ENCODE data around the gene PRKCA.
"Not testable (repeated sequence)": the region's sequence is repeated elsewhere in the genome, so short reads cannot be mapped to it uniquely, and the experiment has no call there.

PRKCA gene

DNA sequence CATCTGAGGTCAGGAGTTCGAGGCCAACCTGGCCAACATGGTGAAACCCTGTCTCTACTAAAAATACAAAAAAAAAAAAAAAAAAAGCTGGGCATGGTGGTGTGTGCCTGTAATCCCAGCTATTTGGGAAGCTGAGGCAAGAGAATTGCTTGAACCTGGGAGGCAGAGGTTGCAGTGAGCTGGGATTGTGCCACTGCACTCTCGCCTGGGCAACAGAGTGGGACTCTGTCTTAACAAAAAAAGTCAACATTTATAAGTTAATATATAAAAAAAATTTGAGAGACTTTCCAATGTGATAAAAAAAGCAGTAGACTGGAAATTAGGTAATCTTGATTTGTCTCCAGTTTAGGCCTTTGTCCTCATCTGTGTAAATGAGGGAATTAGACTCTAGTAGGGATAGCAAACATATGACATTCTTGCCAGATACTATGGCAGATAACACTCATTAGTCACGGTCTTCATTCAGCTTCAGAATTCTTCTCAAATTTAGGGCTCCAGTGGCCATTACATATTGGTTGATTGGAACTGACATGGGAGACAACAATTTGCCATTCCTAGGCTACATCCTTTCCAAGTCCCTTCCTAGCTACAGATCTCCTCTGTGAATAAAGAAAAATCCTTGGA, 22.1 kb downstream of the PRKCA start:
- not testable (repeated sequence) for H3K9me3 Mint-ChIP-seq, DNase-seq, H3K4me3 Mint-ChIP-seq, ATAC-seq, H3K27me3 Mint-ChIP-seq
- H3K36me3 Mint-ChIP-seq (ENCODE audit: low read depth): peaks cover 74% of the 10 kb centered on the region
- H3K27ac Mint-ChIP-seq: peak overlapping the region; percentile 57
- peaks cover 68% of the 10 kb centered on the region for H3K4me1 Mint-ChIP-seq

DNA sequence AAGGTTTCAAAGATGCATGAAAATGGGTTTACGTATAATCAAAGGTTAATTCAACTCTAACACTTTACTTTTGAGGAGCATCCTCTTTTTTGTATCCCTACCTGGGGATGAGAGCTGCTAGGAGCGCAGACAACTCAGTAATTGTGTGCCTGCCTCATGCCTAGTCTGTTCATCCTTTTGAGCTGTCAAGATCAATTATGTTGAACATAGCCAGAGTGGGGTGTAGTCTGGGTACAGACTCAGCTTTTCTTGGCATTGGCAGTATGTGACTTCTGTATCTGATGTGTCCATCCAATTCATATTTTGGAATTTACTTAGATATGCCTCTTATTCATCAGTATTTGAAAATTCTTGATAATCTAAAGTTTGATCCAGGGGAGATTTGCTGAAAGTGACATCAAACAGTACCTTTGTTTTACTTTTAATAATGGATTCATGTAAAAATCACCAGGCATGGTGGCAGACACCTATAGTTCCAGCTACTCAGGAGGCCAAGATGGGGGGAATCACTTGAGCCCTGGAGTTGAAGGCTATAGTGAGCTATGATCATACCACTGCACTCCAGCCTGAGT, 24.1 kb downstream of the PRKCA start:
- Mint-ChIP-seq H3K36me3 (ENCODE audit: low read depth) (peaks cover 62% of the 10 kb centered on the region), H3K27me3 (no peaks in the 10 kb centered on the region), H3K4me1 (peaks cover 87% of the 10 kb centered on the region), H3K9me3 (peaks cover 4% of the 10 kb centered on the region), H3K4me3 (no peak overlapping the region), H3K27ac (peak overlapping the region; percentile 79)
- ATAC-seq (no peak), DNase-seq (no peak)

DNA sequence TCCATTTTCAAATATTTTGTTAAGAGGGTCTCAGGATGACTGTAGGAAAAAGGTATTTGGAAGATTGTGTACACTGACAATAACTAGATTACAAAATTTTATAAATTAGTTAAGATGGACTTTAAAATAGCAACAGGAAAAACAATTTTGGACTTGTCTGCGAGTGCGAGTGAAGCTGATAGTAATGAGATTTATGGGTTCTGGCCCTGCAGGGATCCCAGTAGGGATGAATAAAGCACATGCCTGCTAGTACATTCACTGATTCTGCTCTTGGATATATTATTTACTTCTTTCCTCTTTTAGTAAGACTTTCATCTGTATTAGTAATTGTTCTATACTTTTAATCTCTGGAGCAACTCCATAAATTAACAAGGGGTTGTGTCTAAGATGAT, 28.2 kb downstream of the PRKCA start:
- H3K27ac Mint-ChIP-seq: peak overlapping the region; percentile 88
- no peaks in the 10 kb centered on the region for H3K9me3 Mint-ChIP-seq
- peaks cover 44% of the 10 kb centered on the region for H3K36me3 Mint-ChIP-seq (ENCODE audit: low read depth)
- H3K4me3 Mint-ChIP-seq: peak overlapping the region; percentile 67
- peaks cover 89% of the 10 kb centered on the region for H3K4me1 Mint-ChIP-seq
- ATAC-seq (no peak), DNase-seq (no peak)
- H3K27me3 Mint-ChIP-seq: no peaks in the 10 kb centered on the region

DNA sequence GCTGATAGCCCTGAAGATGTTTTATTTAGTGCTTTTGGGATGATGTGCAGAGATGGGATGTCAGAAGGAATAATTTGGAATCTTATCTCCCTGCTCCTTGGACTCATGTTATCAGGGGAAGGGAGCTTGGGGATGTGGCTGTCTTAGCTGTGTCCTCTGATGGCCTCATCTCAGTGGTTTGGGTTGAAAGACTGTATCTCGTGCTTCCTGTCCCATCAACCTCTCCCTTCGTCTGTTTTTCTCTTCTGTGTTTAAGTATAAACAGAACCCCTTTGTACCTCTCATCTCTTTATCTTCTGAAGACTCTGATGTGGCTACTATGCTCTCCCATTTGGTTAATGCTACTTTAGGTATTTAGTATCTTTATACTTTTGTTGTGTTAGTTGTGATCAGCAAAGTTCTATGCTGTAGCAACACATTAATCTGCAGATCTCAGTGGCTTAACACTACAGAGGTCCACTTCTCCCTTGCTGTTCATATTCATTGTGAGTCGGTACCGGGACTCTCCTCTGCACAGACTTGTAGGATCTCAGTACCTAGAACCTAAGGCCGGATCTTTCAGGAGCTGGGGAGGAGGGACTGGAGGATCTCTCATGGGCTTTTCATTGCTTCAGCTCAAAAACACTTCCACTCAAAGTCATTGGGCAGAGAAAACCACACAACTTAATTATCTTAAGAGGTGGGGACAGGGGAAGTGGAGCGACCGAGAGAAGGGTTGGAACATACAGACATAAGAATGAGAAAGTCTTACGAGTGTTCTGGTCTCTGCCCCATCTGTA, 28.8 kb downstream of the PRKCA start:
- DNase-seq (no peak), ATAC-seq (peak; percentile 81)
- Mint-ChIP-seq H3K27ac (peak overlapping the region; percentile 88), H3K4me1 (peaks cover 89% of the 10 kb centered on the region), H3K4me3 (peak overlapping the region; percentile 67), H3K27me3 (no peaks in the 10 kb centered on the region), H3K36me3 (ENCODE audit: low read depth) (peaks cover 47% of the 10 kb centered on the region), H3K9me3 (no peaks in the 10 kb centered on the region)

DNA sequence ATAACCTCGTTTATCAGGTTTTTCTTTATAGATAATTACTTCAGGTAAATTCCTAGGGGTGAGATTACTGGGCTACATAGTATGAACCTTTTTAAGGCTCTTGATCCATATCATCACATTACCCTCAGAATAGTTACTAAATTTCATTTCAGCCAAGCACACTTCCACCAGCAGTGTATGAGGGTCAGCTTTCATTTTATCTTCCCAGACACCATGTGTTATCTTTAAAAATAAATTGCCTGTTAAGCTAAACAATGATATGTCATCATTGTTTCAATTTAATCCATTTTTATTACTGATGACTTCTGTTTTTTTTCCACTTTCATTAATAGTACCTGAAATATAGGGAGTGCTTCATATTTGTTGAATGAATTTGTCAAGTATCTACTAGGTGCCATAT, 33.4 kb downstream of the PRKCA start:
- Mint-ChIP-seq H3K27me3 (no peaks in the 10 kb centered on the region), H3K9me3 (no peaks in the 10 kb centered on the region), H3K4me3 (no peak overlapping the region), H3K4me1 (peaks cover 87% of the 10 kb centered on the region), H3K36me3 (ENCODE audit: low read depth) (peaks cover 36% of the 10 kb centered on the region), H3K27ac (no peak overlapping the region)
- no peak for DNase-seq
- no peak for ATAC-seq

DNA sequence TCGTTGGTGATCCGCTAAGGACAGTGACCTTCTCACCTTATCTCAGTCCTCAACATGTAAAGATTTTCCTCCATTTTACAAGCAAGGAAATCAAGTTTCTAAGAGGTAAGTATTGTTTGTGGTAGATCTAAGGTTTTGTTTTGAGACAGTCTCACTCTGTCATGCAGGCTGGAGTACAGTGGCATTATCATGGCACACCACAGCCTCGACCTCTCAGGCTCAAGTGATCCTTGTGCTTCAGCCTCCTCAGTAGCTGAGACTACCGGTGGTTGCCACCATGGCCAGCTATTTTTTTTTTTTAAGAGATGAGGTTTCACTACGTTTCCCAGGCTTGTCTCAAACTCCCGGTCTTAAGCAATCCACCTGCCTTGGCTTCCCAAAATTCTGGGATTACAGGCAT, 34.9 kb downstream of the PRKCA start:
- Mint-ChIP-seq H3K9me3 (no peaks in the 10 kb centered on the region), H3K27ac (peak overlapping the region; percentile 77), H3K4me3 (no peak overlapping the region), H3K4me1 (peaks cover 80% of the 10 kb centered on the region), H3K36me3 (ENCODE audit: low read depth) (peaks cover 46% of the 10 kb centered on the region), H3K27me3 (no peaks in the 10 kb centered on the region)
- DNase-seq: no peak
- peak; percentile 91 for ATAC-seq

DNA sequence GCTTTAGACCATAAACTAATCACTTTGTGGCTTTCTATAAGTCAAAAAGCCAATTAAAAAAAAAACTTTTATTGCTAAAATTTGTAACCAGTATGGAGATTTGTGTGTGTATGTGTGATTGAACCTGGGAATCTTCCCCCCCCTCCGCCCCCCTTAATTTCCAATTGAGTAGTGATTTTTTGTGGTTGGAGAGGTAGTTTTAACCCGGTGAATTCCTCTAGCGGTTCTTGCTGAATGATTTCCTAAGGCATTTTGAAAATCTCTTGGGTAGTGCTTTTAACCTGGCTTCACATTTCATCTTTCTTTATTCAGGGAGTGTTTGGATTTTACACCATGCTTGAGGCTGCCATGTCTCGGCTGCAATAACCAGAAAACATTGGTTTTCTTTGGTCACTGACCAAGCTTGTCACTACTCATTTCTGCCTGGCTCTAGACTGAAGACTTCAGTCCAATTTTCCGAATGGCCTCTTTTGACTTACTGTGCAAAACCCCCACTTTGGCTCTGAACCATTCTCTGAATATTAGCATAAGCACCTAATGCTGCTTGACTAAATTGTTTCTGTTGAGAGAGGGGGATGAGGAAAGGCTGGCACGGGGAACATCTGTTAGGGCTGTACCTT, 35.6 kb downstream of the PRKCA start:
- H3K27me3 Mint-ChIP-seq: no peaks in the 10 kb centered on the region
- H3K36me3 Mint-ChIP-seq (ENCODE audit: low read depth): peaks cover 46% of the 10 kb centered on the region
- H3K4me3 Mint-ChIP-seq: peak overlapping the region; percentile 7
- peak overlapping the region; percentile 61 for H3K27ac Mint-ChIP-seq
- ATAC-seq: no peak
- peaks cover 78% of the 10 kb centered on the region for H3K4me1 Mint-ChIP-seq
- no peak for DNase-seq
- no peaks in the 10 kb centered on the region for H3K9me3 Mint-ChIP-seq

DNA sequence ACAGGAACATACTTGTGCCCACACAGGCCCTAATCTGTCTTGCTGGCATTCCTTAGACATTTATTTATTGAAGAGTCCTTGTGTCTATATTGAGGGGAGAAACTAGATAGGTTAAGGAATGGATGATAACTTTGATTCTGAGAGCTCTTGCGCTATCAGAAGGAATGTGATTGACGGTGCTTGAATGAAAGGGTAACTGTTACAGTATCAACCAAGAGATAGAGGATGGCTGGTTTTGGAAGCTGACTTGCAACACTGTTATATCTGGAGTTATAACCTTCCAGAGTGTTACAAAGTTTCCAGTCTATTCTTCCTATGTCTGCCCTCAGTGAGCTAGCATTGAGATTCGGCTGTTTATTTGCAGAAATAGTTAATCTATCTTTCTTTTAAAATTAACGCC, 36.5 kb downstream of the PRKCA start:
- no peak overlapping the region for H3K4me3 Mint-ChIP-seq
- H3K9me3 Mint-ChIP-seq: no peaks in the 10 kb centered on the region
- no peak for DNase-seq
- H3K27me3 Mint-ChIP-seq: no peaks in the 10 kb centered on the region
- peak overlapping the region; percentile 61 for H3K27ac Mint-ChIP-seq
- no peak for ATAC-seq
- peaks cover 46% of the 10 kb centered on the region for H3K36me3 Mint-ChIP-seq (ENCODE audit: low read depth)
- H3K4me1 Mint-ChIP-seq: peaks cover 78% of the 10 kb centered on the region

DNA sequence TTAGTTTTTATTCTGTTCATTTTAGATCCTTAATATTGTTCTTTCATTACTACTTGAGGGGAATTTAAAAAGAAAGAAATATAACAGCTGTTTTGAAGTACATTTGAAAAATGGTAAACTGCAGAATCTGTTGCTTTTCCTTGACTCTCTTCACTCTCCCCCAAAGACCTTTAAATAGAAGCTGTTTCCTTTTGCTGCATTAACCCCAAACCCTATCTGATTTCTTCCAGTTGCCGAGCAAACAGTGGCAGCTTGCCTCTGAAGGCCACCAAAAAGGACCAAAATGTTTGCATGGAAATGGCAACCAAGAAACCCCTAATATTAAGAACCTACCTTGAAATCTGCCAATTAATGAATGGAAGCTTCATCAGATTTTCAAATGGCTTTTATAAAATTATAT, 37.1 kb downstream of the PRKCA start:
- ATAC-seq (no peak), DNase-seq (no peak)
- no peaks in the 10 kb centered on the region for H3K9me3 Mint-ChIP-seq
- peak overlapping the region; percentile 25 for H3K4me3 Mint-ChIP-seq
- peak overlapping the region; percentile 44 for H3K27ac Mint-ChIP-seq
- H3K4me1 Mint-ChIP-seq: peaks cover 73% of the 10 kb centered on the region
- no peaks in the 10 kb centered on the region for H3K27me3 Mint-ChIP-seq
- H3K36me3 Mint-ChIP-seq (ENCODE audit: low read depth): peaks cover 42% of the 10 kb centered on the region

DNA sequence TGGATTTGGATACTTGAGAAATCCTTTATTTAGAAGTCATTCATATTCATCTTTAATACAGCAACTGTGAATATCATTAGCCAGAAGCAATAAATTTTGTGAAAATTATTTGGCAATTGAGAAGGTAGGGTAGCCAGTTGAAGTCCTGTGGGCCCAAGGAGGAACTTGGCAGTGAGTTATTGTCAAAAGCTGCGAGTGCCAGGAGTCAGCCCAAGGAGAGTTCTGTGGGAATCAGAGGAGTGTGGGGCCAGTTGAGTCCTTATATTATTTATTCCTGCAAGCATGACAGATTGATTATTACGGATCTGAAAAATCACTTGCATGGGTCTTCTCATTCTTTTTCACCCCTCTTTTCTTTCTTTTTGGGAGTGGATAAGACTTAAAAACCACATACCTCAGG, 38.3 kb downstream of the PRKCA start:
- DNase-seq (no peak), ATAC-seq (no peak)
- Mint-ChIP-seq H3K9me3 (no peaks in the 10 kb centered on the region), H3K27ac (no peak overlapping the region), H3K36me3 (ENCODE audit: low read depth) (peaks cover 39% of the 10 kb centered on the region), H3K4me1 (peaks cover 68% of the 10 kb centered on the region), H3K4me3 (no peak overlapping the region), H3K27me3 (no peaks in the 10 kb centered on the region)

DNA sequence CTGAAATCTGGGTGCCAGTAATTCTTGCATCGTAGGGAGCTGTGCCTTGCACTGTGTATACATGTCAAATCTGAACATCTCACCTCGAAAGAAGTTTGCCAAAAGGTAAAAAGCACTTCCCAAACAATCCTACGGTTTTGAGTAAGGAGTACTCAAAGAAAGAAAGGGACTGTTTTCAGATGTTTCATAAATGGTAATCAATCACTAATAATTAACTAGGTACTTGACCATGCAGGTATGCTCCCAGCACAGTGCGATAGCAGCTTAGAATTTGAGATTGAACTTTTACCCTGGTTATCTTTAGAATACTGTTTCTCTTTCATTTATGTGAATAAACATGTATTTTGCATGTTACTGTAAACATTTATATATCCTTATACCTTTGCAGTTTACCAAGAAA, 39.0 kb downstream of the PRKCA start:
- no peaks in the 10 kb centered on the region for H3K27me3 Mint-ChIP-seq
- peaks cover 34% of the 10 kb centered on the region for H3K36me3 Mint-ChIP-seq (ENCODE audit: low read depth)
- DNase-seq (no peak), ATAC-seq (no peak)
- H3K9me3 Mint-ChIP-seq: no peaks in the 10 kb centered on the region
- no peak overlapping the region for H3K4me3 Mint-ChIP-seq
- no peak overlapping the region for H3K27ac Mint-ChIP-seq
- H3K4me1 Mint-ChIP-seq: peaks cover 62% of the 10 kb centered on the region

DNA sequence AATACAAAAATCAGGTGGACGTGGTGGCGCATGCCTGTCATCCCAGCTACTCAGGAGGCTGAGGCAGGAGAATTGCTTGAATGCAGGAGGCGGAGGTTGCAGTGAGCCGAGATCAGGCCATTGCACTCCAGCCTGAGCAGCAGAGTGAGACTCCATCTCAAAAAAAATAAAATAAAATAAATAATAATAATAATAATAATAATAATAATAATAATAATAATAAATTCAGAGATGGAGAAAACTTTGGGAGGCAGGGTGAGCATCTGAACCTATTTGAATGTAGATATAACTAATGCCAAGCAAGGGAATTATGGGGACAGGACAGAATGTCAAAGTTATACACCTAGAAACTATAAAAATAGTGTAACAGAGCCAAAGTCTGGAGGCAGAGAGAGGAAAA, 39.9 kb downstream of the PRKCA start:
- not testable (repeated sequence) for H3K9me3 Mint-ChIP-seq, H3K27me3 Mint-ChIP-seq, H3K4me3 Mint-ChIP-seq, DNase-seq, H3K27ac Mint-ChIP-seq, ATAC-seq
- Mint-ChIP-seq H3K36me3 (ENCODE audit: low read depth) (peaks cover 32% of the 10 kb centered on the region), H3K4me1 (peaks cover 59% of the 10 kb centered on the region)

DNA sequence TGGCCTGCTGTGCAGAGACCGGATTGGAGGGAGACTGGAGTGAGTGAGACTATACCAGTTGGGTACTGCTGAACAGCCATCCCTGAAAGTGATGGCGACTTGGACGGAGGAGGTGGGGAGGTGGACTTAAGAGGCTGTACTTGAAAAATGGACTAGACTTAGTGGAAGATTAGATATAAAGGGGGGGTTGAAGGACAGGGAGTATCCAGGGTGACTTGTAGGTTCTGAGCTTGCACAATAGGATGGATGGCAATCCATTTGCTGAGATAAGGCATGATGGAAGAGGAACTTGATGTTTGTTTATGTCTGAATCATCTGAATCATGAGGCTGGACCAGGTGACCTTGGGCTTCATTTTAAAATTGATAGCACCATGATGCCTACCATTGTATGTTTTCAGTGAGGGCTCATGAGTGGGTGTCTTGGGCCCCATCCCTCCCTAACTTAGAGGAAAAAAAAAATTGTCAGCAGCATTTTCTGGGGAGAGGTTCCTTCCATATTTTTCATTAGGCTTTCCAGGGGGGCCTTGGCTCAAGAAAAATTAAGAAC, 41.2 kb downstream of the PRKCA start:
- Mint-ChIP-seq H3K4me1 (peaks cover 58% of the 10 kb centered on the region), H3K27me3 (no peaks in the 10 kb centered on the region), H3K36me3 (ENCODE audit: low read depth) (peaks cover 28% of the 10 kb centered on the region), H3K9me3 (no peaks in the 10 kb centered on the region), H3K27ac (no peak overlapping the region), H3K4me3 (no peak overlapping the region)
- ATAC-seq: no peak
- DNase-seq: no peak

DNA sequence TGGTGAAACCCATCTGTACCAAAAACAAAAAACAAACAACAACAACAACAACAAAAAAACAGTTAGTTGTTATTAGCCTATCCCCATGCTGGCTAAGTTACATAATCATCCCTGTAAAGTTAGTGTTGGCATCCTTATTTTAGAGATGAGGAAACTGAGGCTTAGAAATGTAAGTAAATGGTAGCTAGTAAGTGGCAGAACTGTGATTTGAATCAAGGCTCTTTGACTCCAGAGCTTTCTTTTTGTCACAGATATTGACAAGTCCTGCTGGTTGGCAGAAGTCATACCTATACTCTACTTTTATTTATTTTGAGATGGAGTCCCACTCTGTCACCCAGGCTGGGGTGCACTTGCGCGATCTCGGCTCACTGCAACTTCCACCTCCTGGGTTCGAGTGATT, 42.1 kb downstream of the PRKCA start:
- Mint-ChIP-seq H3K27me3 (no peaks in the 10 kb centered on the region), H3K27ac (no peak overlapping the region), H3K36me3 (ENCODE audit: low read depth) (peaks cover 30% of the 10 kb centered on the region), H3K9me3 (no peaks in the 10 kb centered on the region), H3K4me1 (peaks cover 58% of the 10 kb centered on the region), H3K4me3 (no peak overlapping the region)
- ATAC-seq (no peak), DNase-seq (no peak)
